ENCODE measurements around the gene PATJ. TPM values are rescaled to one million over a fixed set of nuclear protein-coding genes. Genes with fewer than 3 reads are reported as not detected.

The PATJ gene
- total RNA-seq, 1 experiment from 2014 or later: 47.3 TPM

GRCh38 chr1:61887076-61887867 is 145.0 kb downstream of the PATJ start:
- Mint-ChIP-seq H3K4me3 (no peak overlapping the region), H3K27ac (peak overlapping the region in 2 of 3 experiments; percentile 1 to 30; a peak in 2 of 7 replicates), H3K27me3 (ENCODE audit: low read depth) (no peaks in the 10 kb centered on the region), H3K4me1 (peaks cover 7 to 8% of the 10 kb centered on the region in 2 experiments), H3K9me3 (no peaks in the 10 kb centered on the region), H3K36me3 (ENCODE audit: insufficient read depth in 1 of 3, low read depth in 3 of 3) (peaks cover 10 to 46% (median 34%) of the 10 kb centered on the region in 3 experiments; a peak in 6 of 7 replicates)
- no peak for TF ChIP-seq CTCF (conservative IDR thresholded peaks at IDR 0.05)
- no peak overlapping the region for H4K91ac ChIP-seq (ENCODE audit: insufficient read length, low read depth, low read length)
- H3K79me2 ChIP-seq (ENCODE audit: insufficient read depth, low read length): no peaks in the 10 kb centered on the region
- no peak overlapping the region for H3K56ac ChIP-seq (ENCODE audit: insufficient read length, low read depth, low read length)
- no peak overlapping the region for H3K18ac ChIP-seq (ENCODE audit: insufficient read length, low read depth, low read length)
- no peak overlapping the region for H2BK5ac ChIP-seq (ENCODE audit: insufficient read length, low read length)
- no peaks in the 10 kb centered on the region for H3K27me3 ChIP-seq (ENCODE audit: insufficient read depth, low read length)
- no CpG with 5 or more reads among the region's 3 CpGs for WGBS (ENCODE audit: extremely low coverage, insufficient read length, low lambda C conversion rate)
- H3K27ac ChIP-seq (ENCODE audit: insufficient read length, low read depth, low read length): no peak overlapping the region
- no peaks in the 10 kb centered on the region for H3K79me1 ChIP-seq (ENCODE audit: insufficient read depth, low read depth, low read length, poor library complexity, severe bottlenecking)
- no peak overlapping the region for H3K4ac ChIP-seq (ENCODE audit: low read depth, low read length)
- H3K9ac ChIP-seq (ENCODE audit: extremely low read depth, insufficient read length, low read length): no peak overlapping the region
- H2BK12ac ChIP-seq (ENCODE audit: insufficient read length, low read depth, low read length): no peak overlapping the region
- H3K4me1 ChIP-seq (ENCODE audit: insufficient read depth, low read length): no peaks in the 10 kb centered on the region
- H2BK120ac ChIP-seq (ENCODE audit: low read depth, low read length, poor library complexity, severe bottlenecking): no peak overlapping the region
- H2BK20ac ChIP-seq (ENCODE audit: low read depth, low read length, poor library complexity, severe bottlenecking): no peak overlapping the region
- no peak overlapping the region for H3K23ac ChIP-seq (ENCODE audit: insufficient read length, low read depth, low read length)
- DNase-seq: no peak
- H2AFZ ChIP-seq (ENCODE audit: low read length): no peak overlapping the region
- H2AK5ac ChIP-seq (ENCODE audit: insufficient read length, low read length): no peak overlapping the region
- no peak overlapping the region for H4K5ac ChIP-seq (ENCODE audit: insufficient read length, low read depth, low read length)
- no peaks in the 10 kb centered on the region for H3K9me3 ChIP-seq (ENCODE audit: control insufficient read depth, low read depth, low read length)
- H4K8ac ChIP-seq (replicated peaks; ENCODE audit: insufficient read length, low read depth, low read length): no peak overlapping the region
- H3K23me2 ChIP-seq (ENCODE audit: insufficient read length, low read depth, low read length, poor library complexity, severe bottlenecking): no peaks in the 10 kb centered on the region
- H2BK15ac ChIP-seq (ENCODE audit: low read depth, low read length): no peak overlapping the region
- no peak overlapping the region for H3T11ph ChIP-seq (ENCODE audit: low read length)
- H3K14ac ChIP-seq (ENCODE audit: insufficient read depth, low read length): no peak overlapping the region
- no peaks in the 10 kb centered on the region for H4K20me1 ChIP-seq (ENCODE audit: control insufficient read depth, insufficient read depth, insufficient read length)
- no peak overlapping the region for H3K4me2 ChIP-seq (ENCODE audit: insufficient read depth, insufficient read length, low read length)

Measured in H9 (cell line).